ENCODE data around the gene HLA-DOB.
"Not testable (repeated sequence)": the region's sequence is repeated elsewhere in the genome, so short reads cannot be mapped to it uniquely, and the experiment has no call there.

GRCh38 chr6:32805404-32805803 lies 11.4 kb downstream of the HLA-DOB start:
- not testable (repeated sequence) for TF ChIP-seq CREB1 (IDR thresholded peaks at IDR 0.05; ENCODE audit: low read depth); POLR2A (IDR thresholded peaks at IDR 0.05; ENCODE audit: low read depth, low read length); RAD21 (IDR thresholded peaks at IDR 0.05; ENCODE audit: insufficient read depth, low read depth, low read length); RCOR1 (conservative IDR thresholded peaks at IDR 0.05; ENCODE audit: low read depth, low read length); CTCF (IDR thresholded peaks at IDR 0.05 in 2 of 3, conservative IDR thresholded peaks at IDR 0.05 in 1 of 3; ENCODE audit: control insufficient read depth in 2 of 3, extremely low read depth in 1 of 3, insufficient read depth in 1 of 3, low read depth in 3 of 3, low read length in 3 of 3); KAT2A (conservative IDR thresholded peaks at IDR 0.05; ENCODE audit: control insufficient read depth, low read depth, low read length); BRCA1 (IDR thresholded peaks at IDR 0.05; ENCODE audit: low read depth, low read length); EP300 (IDR thresholded peaks at IDR 0.05; ENCODE audit: borderline replicate concordance in 1 of 2, control insufficient read depth in 1 of 2, low read depth in 2 of 2, low read length in 2 of 2); CEBPB (IDR thresholded peaks at IDR 0.05; ENCODE audit: borderline replicate concordance in 1 of 2, low read depth in 2 of 2, low read length in 2 of 2); FOS (IDR thresholded peaks at IDR 0.05; ENCODE audit: borderline replicate concordance, extremely low read depth, insufficient read length); HDAC2 (IDR thresholded peaks at IDR 0.05); SIN3A (IDR thresholded peaks at IDR 0.05; ENCODE audit: low read depth, low read length); TAF1 (IDR thresholded peaks at IDR 0.05; ENCODE audit: borderline replicate concordance, low read depth, low read length); MTA3 (IDR thresholded peaks at IDR 0.05; ENCODE audit: borderline replicate concordance, low read length)

Measured in GM12878 (cell line).